ENCODE measurements around the gene LASP1. TPM values are rescaled to one million over a fixed set of nuclear protein-coding genes. Genes with fewer than 3 reads are reported as not detected.
"Not testable (repeated sequence)": the region's sequence is repeated elsewhere in the genome, so short reads cannot be mapped to it uniquely, and the experiment has no call there.

The LASP1 gene
- total RNA-seq, 4 donors from 2014 or later = 51.8 to 76.2 (median 63.9) TPM

GRCh38 chr17:38942696-38943334 lies 73.0 kb downstream of the LASP1 start:
- WGBS, 2 donors = 49 to 55% methylated on average over 4 of the region's 4 CpGs
- intact Hi-C loops (cut with DNase I; ENCODE audit: low total_unique reads) = no loop called here

DNA sequence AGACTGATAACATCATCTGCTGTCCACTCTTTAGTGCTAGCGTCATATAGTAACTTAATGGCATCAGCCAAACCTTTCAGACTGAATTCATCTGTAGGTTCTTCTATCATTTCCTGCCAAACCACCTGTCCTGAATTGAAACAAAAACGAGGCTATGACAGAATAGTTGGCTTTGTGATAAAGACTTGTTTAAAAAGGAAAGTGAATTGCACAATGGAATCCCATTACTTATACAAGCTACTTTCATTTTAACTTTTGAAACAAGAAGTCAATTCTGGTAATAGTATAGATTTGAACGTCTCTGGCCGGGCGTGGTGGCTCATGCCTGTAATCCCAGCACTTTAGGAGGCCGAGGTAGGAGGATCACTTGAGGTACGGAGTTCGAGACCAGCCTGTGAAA lies 73.7 kb downstream of the LASP1 start:
- TF ChIP-seq, protein P1, sequence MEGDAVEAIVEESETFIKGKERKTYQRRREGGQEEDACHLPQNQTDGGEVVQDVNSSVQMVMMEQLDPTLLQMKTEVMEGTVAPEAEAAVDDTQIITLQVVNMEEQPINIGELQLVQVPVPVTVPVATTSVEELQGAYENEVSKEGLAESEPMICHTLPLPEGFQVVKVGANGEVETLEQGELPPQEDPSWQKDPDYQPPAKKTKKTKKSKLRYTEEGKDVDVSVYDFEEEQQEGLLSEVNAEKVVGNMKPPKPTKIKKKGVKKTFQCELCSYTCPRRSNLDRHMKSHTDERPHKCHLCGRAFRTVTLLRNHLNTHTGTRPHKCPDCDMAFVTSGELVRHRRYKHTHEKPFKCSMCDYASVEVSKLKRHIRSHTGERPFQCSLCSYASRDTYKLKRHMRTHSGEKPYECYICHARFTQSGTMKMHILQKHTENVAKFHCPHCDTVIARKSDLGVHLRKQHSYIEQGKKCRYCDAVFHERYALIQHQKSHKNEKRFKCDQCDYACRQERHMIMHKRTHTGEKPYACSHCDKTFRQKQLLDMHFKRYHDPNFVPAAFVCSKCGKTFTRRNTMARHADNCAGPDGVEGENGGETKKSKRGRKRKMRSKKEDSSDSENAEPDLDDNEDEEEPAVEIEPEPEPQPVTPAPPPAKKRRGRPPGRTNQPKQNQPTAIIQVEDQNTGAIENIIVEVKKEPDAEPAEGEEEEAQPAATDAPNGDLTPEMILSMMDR (IDR thresholded peaks at IDR 0.05) = no peak
- TF ChIP-seq POLR2A (IDR thresholded peaks at IDR 0.05) = no peak
- intact Hi-C loops (cut with DNase I; ENCODE audit: low total_unique reads) = no loop called here
- H3K4me3 ChIP-seq (ENCODE audit: low read depth, poor library complexity, severe bottlenecking) = no peak overlapping the region
- 62 to 65% methylated on average over 8 of the region's 8 CpGs for whole genome bisulfite sequencing, 2 donors
- no peak for DNase-seq (ENCODE audit: low spot score in 2 of 2)

More at GRCh38 chr17:38942696-38943334, 73.0 kb downstream of the LASP1 start:
- no peak for TF ChIP-seq POLR2A (IDR thresholded peaks at IDR 0.05)
- TF ChIP-seq, protein P1 (IDR thresholded peaks at IDR 0.05) = no peak
- H3K4me3 ChIP-seq (ENCODE audit: low read depth, poor library complexity, severe bottlenecking) = no peak overlapping the region
- DNase-seq (ENCODE audit: low spot score in 2 of 2) = no peak

GRCh38 chr17:38947189-38947588 lies 77.3 kb downstream of the LASP1 start:
- H3K4me3 ChIP-seq (ENCODE audit: low read depth, poor library complexity, severe bottlenecking) = no peak overlapping the region
- intact Hi-C loops (cut with DNase I; ENCODE audit: low total_unique reads) = no loop called here
- TF ChIP-seq POLR2A (IDR thresholded peaks at IDR 0.05) = no peak
- TF ChIP-seq, protein P1 (IDR thresholded peaks at IDR 0.05) = no peak
- 92 to 100% methylated on average over 2 of the region's 2 CpGs for WGBS, 2 donors
- DNase-seq (ENCODE audit: low spot score in 2 of 2) = no peak

GRCh38 chr17:38953800-38954199 lies 83.9 kb downstream of the LASP1 start:
- intact Hi-C loops (cut with DNase I; ENCODE audit: low total_unique reads); H3K4me3 ChIP-seq (ENCODE audit: low read depth, poor library complexity, severe bottlenecking); DNase-seq (ENCODE audit: low spot score in 2 of 2): not testable (repeated sequence)
- WGBS, 2 donors = 79 to 85% methylated on average over 7 of the region's 7 CpGs

DNA sequence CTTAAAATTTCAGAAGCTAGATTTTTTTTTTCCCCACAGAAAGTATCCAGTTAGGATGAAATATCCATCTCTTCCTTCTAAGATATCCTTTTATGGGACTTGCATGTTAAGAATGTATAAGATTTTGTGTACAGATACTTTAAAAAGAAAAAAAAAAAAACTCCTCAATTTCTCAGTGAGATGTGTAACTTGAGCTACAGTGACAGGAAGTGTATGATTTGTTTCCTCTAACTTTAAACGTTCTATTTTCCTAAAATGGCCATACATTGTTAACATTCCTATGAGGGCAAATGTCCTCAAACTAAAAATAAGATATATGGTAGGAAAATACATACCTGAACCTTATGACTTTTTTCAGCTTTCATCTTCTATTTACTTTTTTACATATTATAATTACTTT lies 88.5 kb downstream of the LASP1 start:
- no peak for DNase-seq (ENCODE audit: low spot score in 2 of 2)
- intact Hi-C loops (cut with DNase I; ENCODE audit: low total_unique reads) = no loop called here
- no peak for TF ChIP-seq POLR2A (IDR thresholded peaks at IDR 0.05)
- H3K4me3 ChIP-seq (ENCODE audit: low read depth, poor library complexity, severe bottlenecking) = no peak overlapping the region
- WGBS, 2 donors = 3 to 8% methylated on average over 1 of the region's 1 CpG

DNA sequence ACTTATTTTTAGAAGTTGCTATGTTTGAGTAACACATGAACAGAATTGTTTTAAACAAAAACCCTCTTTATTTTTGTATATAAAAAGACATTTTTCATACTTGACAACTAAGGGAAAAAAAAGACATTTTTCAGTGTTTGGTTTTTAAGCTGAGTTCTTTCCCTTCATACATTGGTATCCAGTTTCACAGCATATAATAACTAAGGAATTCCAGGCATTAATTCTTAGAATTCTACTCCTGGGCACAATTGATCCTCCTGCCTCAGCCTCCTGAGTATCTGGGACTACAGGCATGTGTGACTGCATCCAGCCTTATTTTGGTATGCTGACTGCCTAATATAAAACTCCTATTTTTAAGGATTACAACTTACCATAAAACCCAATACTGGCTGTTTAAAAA lies 88.9 kb downstream of the LASP1 start:
- no peak for DNase-seq (ENCODE audit: low spot score in 2 of 2)
- no peak overlapping the region for H3K4me3 ChIP-seq (ENCODE audit: low read depth, poor library complexity, severe bottlenecking)
- intact Hi-C loops (cut with DNase I; ENCODE audit: low total_unique reads) = no loop called here
- TF ChIP-seq, protein P1 (IDR thresholded peaks at IDR 0.05) = no peak
- TF ChIP-seq POLR2A (IDR thresholded peaks at IDR 0.05) = no peak

DNA sequence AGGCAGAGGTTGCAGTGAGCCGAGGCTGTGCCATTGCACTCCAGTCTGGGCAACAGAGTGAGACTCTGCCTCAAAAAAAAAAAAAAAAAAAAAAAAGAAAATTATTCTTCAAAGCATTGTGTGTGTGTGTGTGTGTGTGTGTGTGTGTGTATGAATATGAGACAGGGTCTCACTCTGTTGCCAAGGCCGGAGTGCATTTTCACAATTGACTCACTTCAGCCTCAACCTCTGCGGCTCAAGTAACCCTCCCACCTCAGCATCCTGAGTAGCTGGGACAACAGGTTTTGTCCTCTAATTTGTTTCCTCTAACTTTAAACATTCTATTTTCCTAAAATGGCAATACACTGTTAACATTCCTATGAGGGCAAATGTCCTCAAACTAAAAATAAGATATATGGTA lies 89.7 kb downstream of the LASP1 start:
- no peak overlapping the region for H3K4me3 ChIP-seq (ENCODE audit: low read depth, poor library complexity, severe bottlenecking)
- intact Hi-C loops (cut with DNase I; ENCODE audit: low total_unique reads) = no loop called here
- DNase-seq (ENCODE audit: low spot score in 2 of 2) = no peak
- no peak for TF ChIP-seq POLR2A (IDR thresholded peaks at IDR 0.05)
- TF ChIP-seq, protein P1 (IDR thresholded peaks at IDR 0.05) = no peak
- 84 to 95% methylated on average over 3 of the region's 3 CpGs for WGBS, 2 donors
